H1 (cell line): ENCODE results near the gene ENPEP. TPM values are rescaled to one million over a fixed set of nuclear protein-coding genes. Genes with fewer than 3 reads are reported as not detected.

ENCODE experiments used
- CTCF ChIA-PET: fragments of 300-600 bp; sonication (Branson Sonifier 250); formaldehyde crosslinking; loops from one replicate; lab custom pipeline; 2021; ENCODE audit not compliant: partially characterized antibody; lab: Charles Lee
- POLR2A ChIA-PET: fragments of 300-600 bp; sonication (Branson Sonifier 250); formaldehyde crosslinking; loops from one replicate; lab custom pipeline; 2021; ENCODE audit warnings: inconsistent platforms; ENCODE audit not compliant: partially characterized antibody; lab: Charles Lee
- DNase-seq, 2 experiments: peaks; one replicate each; pipeline versions ENCODE4 v3.0.0 to v3.0.0-alpha.2; 2010 to 2022; ENCODE audit warnings: low spot score in 2 of 2, low read depth in 1 of 2, mixed read lengths in 1 of 2
- FAIRE-seq: peaks from 2 replicates; lab custom pipeline; 2011; peaks lifted over from hg19 to GRCh38; lab: Jason Lieb, UNC
- H2AFZ ChIP-seq: 2 replicates; pipeline ENCODE4 v1.8.1; 2012; ENCODE audit warnings: low read length, inconsistent platforms
- H2AK5ac ChIP-seq: 2 replicates; pipeline ENCODE4 v1.6.1; 2013; ENCODE audit warnings: low read depth, low read length
- H2BK120ac ChIP-seq: replicated peaks from 2 replicates; pipeline ENCODE3; 2013; ENCODE audit warnings: low read depth, low read length, inconsistent platforms
- H2BK12ac ChIP-seq: 2 replicates; pipeline ENCODE4 v1.6.1; 2013; ENCODE audit warnings: low read depth, low read length
- H2BK15ac ChIP-seq: 2 replicates; pipeline ENCODE4 v1.6.1; 2013; ENCODE audit warnings: low read length
- H2BK20ac ChIP-seq: 2 replicates; pipeline ENCODE4 v1.6.1; 2013; ENCODE audit warnings: low read length
- H2BK5ac ChIP-seq: 2 replicates; pipeline ENCODE4 v1.6.1; 2013; ENCODE audit warnings: low read depth, low read length
- H3K14ac ChIP-seq: 2 replicates; pipeline ENCODE4 v1.6.1; 2013; ENCODE audit warnings: inconsistent platforms; ENCODE audit not compliant: insufficient read length
- H3K18ac ChIP-seq: 2 replicates; pipeline ENCODE4 v1.6.1; 2013; ENCODE audit warnings: low read length; ENCODE audit errors: extremely low read depth
- H3K23ac ChIP-seq: 2 replicates; pipeline ENCODE4 v1.6.1; 2013; ENCODE audit warnings: inconsistent platforms; ENCODE audit not compliant: insufficient read length
- H3K23me2 ChIP-seq: 2 replicates; pipeline ENCODE4 v1.6.1; 2013; ENCODE audit warnings: low read depth, low read length
- H3K27ac ChIP-seq: 2 replicates; pipeline ENCODE4 v1.6.1; 2011; ENCODE audit warnings: low read depth, low read length, inconsistent platforms
- H3K27me3 ChIP-seq, 4 experiments: replicated peaks in 1 of 4; 1 replicate in 1 of 4; 2 replicates in 3 of 4; pipeline versions ENCODE4 v1.6.1 to v1.8.1; 2011 to 2013; ENCODE audit warnings: low read length in 3 of 4, mild to moderate bottlenecking in 3 of 4, inconsistent platforms in 2 of 4, mixed read lengths in 2 of 4, moderate library complexity in 1 of 4; ENCODE audit not compliant: control insufficient read depth in 3 of 4, insufficient read depth in 3 of 4; ENCODE audit errors: extremely low read depth in 1 of 4
- H3K36me3 ChIP-seq, 4 experiments: 2 replicates each; pipeline versions ENCODE4 v1.6.1 to v1.8.1; 2011 to 2013; ENCODE audit warnings: mild to moderate bottlenecking in 4 of 4, low read length in 3 of 4, moderate library complexity in 2 of 4, control low read depth in 1 of 4, inconsistent platforms in 1 of 4; ENCODE audit not compliant: insufficient read depth in 4 of 4, control insufficient read depth in 2 of 4
- H3K4ac ChIP-seq: replicated peaks from 2 replicates; pipeline ENCODE3; 2013; ENCODE audit warnings: low read length, low read depth, mixed read lengths, inconsistent platforms; ENCODE audit not compliant: insufficient read length
- H3K4me1 ChIP-seq, 4 experiments: replicated peaks in 1 of 4; 1 replicate in 1 of 4; 2 replicates in 3 of 4; pipeline versions ENCODE4 v1.6.1 to v1.8.1; 2011 to 2013; ENCODE audit warnings: low read length in 3 of 4, inconsistent platforms in 2 of 4, mixed read lengths in 1 of 4; ENCODE audit not compliant: insufficient read depth in 4 of 4, control insufficient read depth in 3 of 4
- H3K4me2 ChIP-seq, 2 experiments: 2 replicates each; pipeline versions ENCODE4 v1.6.1 to v1.8.1; 2011 to 2013; ENCODE audit warnings: low read depth in 2 of 2, low read length in 2 of 2, control low read depth in 1 of 2, inconsistent platforms in 1 of 2, mild to moderate bottlenecking in 1 of 2; ENCODE audit not compliant: insufficient read depth in 1 of 2
- H3K4me3 ChIP-seq, 4 experiments: fragments of 200-600, 300-600 bp in 1 of 4; sonication (generic), shearing (Covaris generic), sonication (Bioruptor Twin) in 1 of 4; 2 replicates each; pipeline versions ENCODE4 v1.5.1 to v1.8.1; 2011 to 2016; ENCODE audit warnings: low read length in 4 of 4, low read depth in 3 of 4, control low read depth in 2 of 4, inconsistent platforms in 2 of 4, mild to moderate bottlenecking in 2 of 4, mixed read lengths in 1 of 4, moderate library complexity in 1 of 4; ENCODE audit not compliant: insufficient read depth in 2 of 4; ENCODE audit errors: extremely low read depth in 1 of 4
- H3K56ac ChIP-seq: replicated peaks from 2 replicates; pipeline ENCODE3; 2013; ENCODE audit warnings: low read depth, mild to moderate bottlenecking, mixed read lengths, low read length, inconsistent platforms; ENCODE audit not compliant: insufficient read length
- H3K79me1 ChIP-seq: 2 replicates; pipeline ENCODE4 v1.6.1; 2013; ENCODE audit warnings: low read depth, low read length, control low read depth
- H3K79me2 ChIP-seq, 2 experiments: 2 replicates each; pipeline versions ENCODE4 v1.6.1 to v1.8.1; 2012 to 2013; ENCODE audit warnings: low read length in 2 of 2, mild to moderate bottlenecking in 2 of 2, inconsistent platforms in 1 of 2; ENCODE audit not compliant: insufficient read depth in 2 of 2, control insufficient read depth in 1 of 2
- H3K9ac ChIP-seq, 4 experiments: replicated peaks in 1 of 4; 1 replicate in 1 of 4; 2 replicates in 3 of 4; pipeline versions ENCODE4 v1.6.1 to v1.8.1; 2011 to 2013; ENCODE audit warnings: low read depth in 3 of 4, low read length in 3 of 4, control low read depth in 2 of 4, mild to moderate bottlenecking in 2 of 4, moderate library complexity in 2 of 4, inconsistent platforms in 1 of 4; ENCODE audit errors: extremely low read depth in 1 of 4
- H3K9me3 ChIP-seq, 2 experiments: 2 replicates each; pipeline versions ENCODE4 v1.6.1 to v1.8.1; 2012 to 2013; ENCODE audit warnings: mild to moderate bottlenecking in 2 of 2, moderate library complexity in 2 of 2, control low read depth in 1 of 2, inconsistent platforms in 1 of 2, low read depth in 1 of 2, low read length in 1 of 2, mixed read lengths in 1 of 2; ENCODE audit not compliant: insufficient read depth in 2 of 2
- H4K20me1 ChIP-seq, 2 experiments: replicated peaks in 1 of 2; 2 replicates each; pipeline versions ENCODE3 to v1.8.1; 2011 to 2013; ENCODE audit warnings: inconsistent platforms in 2 of 2, low read length in 2 of 2, mild to moderate bottlenecking in 1 of 2; ENCODE audit not compliant: insufficient read depth in 2 of 2, control insufficient read depth in 1 of 2
- H4K5ac ChIP-seq: 2 replicates; pipeline ENCODE4 v1.6.1; 2013; ENCODE audit warnings: low read length, low read depth, mixed read lengths, inconsistent platforms; ENCODE audit not compliant: insufficient read length
- H4K8ac ChIP-seq: 2 replicates; pipeline ENCODE4 v1.8.0; 2013; ENCODE audit warnings: mild to moderate bottlenecking, moderate library complexity, low read length, inconsistent platforms; ENCODE audit not compliant: insufficient read depth; ENCODE audit errors: extremely low read depth
- H4K91ac ChIP-seq: replicated peaks from 2 replicates; pipeline ENCODE3; 2013; ENCODE audit warnings: low read length, mixed read lengths, inconsistent platforms; ENCODE audit not compliant: insufficient read length
- GTF2F1 ChIP-seq: IDR thresholded peaks from 2 replicates; pipeline ENCODE4 v1.6.1; 2012; ENCODE audit warnings: low read depth, low read length, improper control_type of control experiment, borderline replicate concordance
- WGBS, 2 experiments: shearing (Covaris generic) in 1 of 2; methylation state at CpG; one replicate each; pipeline versions ENCODE4 v1.1.6 to v1.1.7; 2013 to 2015; ENCODE audit warnings: low lambda C conversion rate in 2 of 2, mixed read lengths in 2 of 2, inconsistent platforms in 1 of 2, low coverage in 1 of 2, missing lambda C conversion rate in 1 of 2; ENCODE audit not compliant: insufficient replicate concordance in 2 of 2, insufficient coverage in 1 of 2, insufficient read length in 1 of 2; ENCODE audit errors: extremely low coverage in 1 of 2, missing lambda C conversion rate in 1 of 2; 5-methylcytosine and 5-hydroxymethylcytosine counted together
- polyA plus RNA-seq, 7 experiments: library from polyadenylated mRNA; depleted of rRNA in 3 of 7; stranded (reverse) in 5 of 7; unstranded in 2 of 7; fragments of >200 nt in 5 of 7; fragments of 200-250 nt in 2 of 7; gene quantifications; 1 replicate in 5 of 7; 2 replicates in 1 of 7; 4 replicates in 1 of 7; pipeline versions ENCODE4 v1.2.1 to v1.2.3, GENCODE V29; 2011 to 2013; ENCODE audit warnings: missing spikeins in 2 of 7, mixed read lengths in 2 of 7
- total RNA-seq: library from RNA; stranded (reverse); fragmentation: NEBNext Ultra II Directional; extraction: Animal tissue kit (Norgen Biotek cat#: 25700); gene quantifications from 2 replicates; pipeline ENCODE4 v1.2.1, GENCODE V29; 2021

Gene ENPEP
- total and polyA plus RNA-seq, 2 of the 8 experiments (the other 6 are each of a cell fraction or from before 2014, with no cell fraction given), result 0.09 to 0.61 TPM

DNA sequence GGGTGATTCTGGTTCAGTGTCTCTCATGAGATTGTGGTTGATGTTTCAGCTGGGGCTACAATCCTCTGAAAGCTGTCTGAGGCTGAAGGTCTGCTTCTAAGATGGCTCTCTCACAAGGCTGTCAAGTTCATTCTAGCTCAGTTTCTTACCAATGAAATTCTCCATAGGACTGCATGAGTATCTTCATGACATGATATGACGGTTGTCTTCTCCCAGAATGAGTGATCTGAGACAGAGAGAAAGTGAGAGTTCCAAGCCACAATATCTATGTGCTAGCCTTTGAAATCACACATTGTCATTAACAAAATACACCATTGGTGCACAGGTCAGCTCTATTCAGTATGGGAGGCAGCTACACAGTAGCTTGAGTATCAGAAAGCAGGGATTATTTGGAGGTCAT lies 119.6 kb downstream of the ENPEP start:
- Histone ChIP-seq H3K23me2 (no peaks in the 10 kb centered on the region), H4K91ac (no peak overlapping the region), H3K27me3 (no peaks in the 10 kb centered on the region), H3K27ac (no peak overlapping the region), H2BK5ac (no peak overlapping the region), H3K4me2 (no peak overlapping the region), H2BK120ac (no peak overlapping the region), H2BK12ac (no peak overlapping the region), H3K79me2 (no peaks in the 10 kb centered on the region), H2AFZ (no peak overlapping the region), H3K23ac (no peak overlapping the region), H3K4me3 (no peak overlapping the region), H3K14ac (no peak overlapping the region), H2AK5ac (no peak overlapping the region), H3K9ac (no peak overlapping the region), H3K18ac (no peak overlapping the region), H3K79me1 (no peaks in the 10 kb centered on the region), H3K4ac (no peak overlapping the region), H4K8ac (no peak overlapping the region), H4K5ac (no peak overlapping the region), H2BK20ac (no peak overlapping the region), H3K36me3 (no peaks in the 10 kb centered on the region), H3K56ac (no peak overlapping the region), H2BK15ac (no peak overlapping the region), H3K4me1 (no peaks in the 10 kb centered on the region), H4K20me1 (no peaks in the 10 kb centered on the region), H3K9me3 (no peaks in the 10 kb centered on the region)
- DNase-seq, result no peak
- ChIA-PET CTCF (interaction anchor here (0.6 to 1.9 kb wide), 2 partner anchors 9 to 1388 kb away, joined by 3 to 5 read pairs; no protein-coding TSS in a partner anchor), POLR2A (no interaction called here)
- TF ChIP-seq GTF2F1, result no peak
- 86% methylated on average over 1 of the region's 1 CpG; no CpG with 5 or more reads in 1 of the 2 experiments for WGBS, 2 experiments
- FAIRE-seq, result no peak
